GM12801 (cell line): Measurements from ENCODE around the gene ADGRE3.

Source experiments
- CTCF ChIP-seq: IDR thresholded peaks from one replicate; pipeline ENCODE4 v1.5.1; 2011; ENCODE audit warnings: control low read depth; ENCODE audit not compliant: insufficient read length; ENCODE audit errors: extremely low read depth

Gene ADGRE3

GRCh38 chr19:14700711-14701375 is 26.2 kb upstream of the ADGRE3 start:
- TF ChIP-seq CTCF: no peak

DNA sequence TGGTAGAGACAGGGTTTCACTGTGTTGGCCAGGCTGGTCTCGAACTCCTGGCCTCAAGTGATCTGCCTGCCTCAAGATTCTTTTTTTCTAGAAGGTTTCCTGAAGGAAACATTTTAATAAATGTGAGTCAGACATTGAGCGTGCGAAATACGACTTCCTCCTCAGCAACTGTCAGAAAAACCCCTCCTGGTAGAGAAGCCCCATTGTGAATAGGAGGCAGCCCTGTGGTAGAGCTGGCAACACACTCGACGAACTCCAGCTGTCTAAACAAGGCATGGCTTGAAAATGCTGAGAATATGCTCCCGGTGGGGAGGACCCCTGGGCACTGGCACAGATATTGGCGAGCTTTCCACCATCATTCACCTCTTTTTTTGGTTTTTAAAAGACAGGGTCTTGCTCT is 25.0 kb upstream of the ADGRE3 start:
- TF ChIP-seq CTCF: no peak

- TF ChIP-seq CTCF: no peak
These were observed 20.8 kb upstream of the ADGRE3 start for GRCh38 chr19:14695471-14695870.

DNA sequence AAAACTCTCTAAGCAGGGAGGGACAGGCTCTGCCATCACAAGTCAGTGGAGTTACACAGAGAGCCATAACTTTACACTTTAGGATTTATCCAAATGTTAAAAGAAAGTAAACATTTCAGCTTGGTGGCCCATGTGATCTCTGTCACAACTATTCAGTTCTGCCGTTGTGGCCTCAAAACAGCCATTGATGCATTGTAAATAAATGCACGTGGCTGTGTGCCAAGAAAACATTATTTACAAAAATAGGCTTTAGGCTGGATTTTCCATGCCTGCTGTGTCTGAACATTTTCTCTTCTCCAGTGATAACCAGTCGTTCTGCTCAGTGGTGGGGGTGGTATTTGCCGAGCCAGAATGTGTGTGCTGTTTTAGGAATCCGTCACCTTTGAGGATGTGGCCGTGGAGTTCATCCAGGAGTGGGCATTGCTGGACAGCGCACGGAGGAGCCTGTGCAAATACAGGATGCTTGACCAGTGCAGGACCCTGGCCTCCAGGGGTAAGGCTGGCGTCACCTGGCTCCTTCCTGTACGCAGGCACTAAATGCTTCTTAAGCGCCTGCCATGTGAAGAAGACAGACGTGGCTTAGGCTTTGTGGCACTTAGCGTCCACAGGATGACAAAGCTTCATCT is 20.1 kb upstream of the ADGRE3 start:
- TF ChIP-seq CTCF: no peak

DNA sequence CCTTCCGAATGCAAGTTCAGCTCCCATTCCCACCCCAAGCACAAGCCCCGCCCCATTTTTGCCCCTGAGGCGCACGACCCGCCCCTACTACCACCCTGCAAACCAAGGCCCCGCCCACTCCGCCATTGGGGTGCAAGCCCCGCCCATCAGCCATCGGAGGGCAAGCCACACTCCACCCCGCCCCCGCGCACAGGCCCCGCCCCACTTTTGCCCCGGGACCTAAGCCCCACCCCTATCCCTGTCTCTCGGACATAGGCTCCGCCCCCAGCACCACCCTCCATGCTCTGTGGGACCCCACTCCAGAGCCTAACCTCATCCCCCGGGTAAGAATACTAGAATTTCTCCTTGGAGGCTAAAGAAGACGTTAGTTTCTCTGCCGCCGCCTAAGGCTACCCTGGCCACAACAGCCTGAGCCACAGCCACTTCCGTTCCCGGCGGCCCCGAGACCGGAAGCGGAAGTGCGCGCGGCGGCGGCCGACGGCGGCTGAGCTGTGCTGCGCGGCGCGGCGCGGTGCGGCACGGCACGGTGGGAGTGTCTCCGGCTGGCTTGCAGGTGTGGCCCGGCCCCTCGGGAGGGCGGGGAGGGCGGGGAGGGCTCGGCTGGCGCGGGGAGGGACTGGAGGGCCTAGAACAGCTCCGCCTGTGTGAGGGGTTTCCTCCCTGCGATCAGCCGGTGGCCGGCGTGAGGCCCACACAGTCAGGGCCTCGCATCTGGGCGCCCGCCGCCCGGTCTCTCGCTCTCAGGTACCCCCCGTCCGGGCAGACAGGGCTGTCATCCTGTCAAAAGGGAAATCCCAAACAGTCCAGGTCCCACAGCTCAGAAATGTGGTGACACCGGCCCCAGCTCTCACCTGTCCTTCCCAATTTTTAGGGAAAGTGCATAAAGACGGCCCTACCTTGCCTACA is 15.2 kb upstream of the ADGRE3 start, which contains the start of gene ZNF333:
ZNF333 (plus strand) TSS at position 451 of the 906 bp plus-strand sequence. CDS start 3,444 bp downstream, outside the sequence.
- no peak for TF ChIP-seq CTCF

DNA sequence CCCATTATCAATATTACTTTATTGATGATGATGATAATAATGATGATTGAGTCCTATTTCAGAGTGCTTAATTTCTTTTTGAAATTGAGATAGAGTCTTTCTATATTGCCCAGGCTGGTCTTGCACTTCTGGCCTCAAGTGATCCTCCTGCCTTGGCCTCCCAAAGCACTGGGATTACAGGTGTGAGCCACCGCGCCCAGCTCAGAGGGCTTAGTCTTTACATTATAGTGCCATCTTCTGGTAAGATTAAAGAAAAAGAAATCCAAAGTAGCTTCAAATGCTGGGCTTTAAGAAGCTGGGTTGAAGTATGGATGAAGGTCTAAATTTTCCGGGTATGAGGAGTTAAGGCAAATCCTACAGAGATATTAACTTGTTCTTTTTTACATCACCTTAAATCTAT is 11.8 kb upstream of the ADGRE3 start:
- TF ChIP-seq CTCF: no peak

- TF ChIP-seq CTCF: no peak
These were observed 8.8 kb upstream of the ADGRE3 start for GRCh38 chr19:14683439-14683838.
